ENCODE data around the gene ZNF793. TPM values are rescaled to one million over a fixed set of nuclear protein-coding genes. Genes with fewer than 3 reads are reported as not detected.

Gene ZNF793
- total and polyA plus RNA-seq, 9 of the 15 experiments (the other 6 are each of a cell fraction or from before 2014, with no cell fraction given) = 0.02 to 0.04 (median 0.03) TPM; not detected in 6

DNA sequence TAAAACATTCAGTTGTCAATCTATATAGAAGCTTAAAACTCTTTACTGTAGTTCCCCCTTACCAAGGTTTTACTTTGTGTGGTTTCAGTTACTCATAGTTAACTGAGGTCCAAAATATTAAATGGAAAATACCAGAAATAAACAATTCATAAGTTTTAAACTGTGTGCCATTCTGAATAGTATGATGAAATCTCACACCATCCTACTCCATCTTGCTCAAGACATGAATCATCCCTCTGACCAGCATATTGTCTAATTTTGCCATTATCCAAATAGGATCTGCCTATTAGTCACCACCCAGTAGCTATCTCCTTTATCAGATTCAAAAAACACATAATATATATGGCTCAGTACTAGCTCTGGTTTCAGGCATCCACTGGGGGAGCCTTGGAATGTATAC, 65.5 kb downstream of the ZNF793 start:
- in situ Hi-C loops (cut with MboI) = loop anchor here (5.0 kb wide), 1 partner anchor 50 kb away; no protein-coding TSS in a partner anchor
- ChIA-PET POLR2A (no interaction called here), CTCF (ENCODE audit: low intra/inter-chr PET ratio) (no interaction called here)
- no TSS peak for BruUV-seq (replicated peaks)
- Histone ChIP-seq H3K27ac (ENCODE audit: extremely low read depth, low read depth, low read length) (no peak overlapping the region), H3K4me2 (ENCODE audit: insufficient read depth, low read length) (no peak overlapping the region), H3K36me3 (ENCODE audit: control insufficient read depth, insufficient read depth, low read length) (no peaks in the 10 kb centered on the region), H3K9ac (ENCODE audit: insufficient read depth in 1 of 2, low read depth in 2 of 2, low read length in 2 of 2) (no peak overlapping the region), H3K4me1 (replicated peaks in 1 of 2; ENCODE audit: control insufficient read depth in 2 of 2, insufficient read depth in 2 of 2, low read length in 2 of 2) (no peaks in the 10 kb centered on the region), H3K9me3 (replicated peaks; ENCODE audit: control insufficient read depth, insufficient read depth, low read depth, low read length) (peaks cover 6% of the 10 kb centered on the region), H3K27me3 (ENCODE audit: control insufficient read depth in 2 of 2, insufficient read depth in 2 of 2, low read length in 2 of 2) (no peaks in the 10 kb centered on the region), H2AFZ (ENCODE audit: low read depth, low read length) (no peak overlapping the region), H3K9me1 (ENCODE audit: control insufficient read depth, insufficient read depth, low read length) (no peaks in the 10 kb centered on the region), H3K79me2 (ENCODE audit: control insufficient read depth, insufficient read depth, low read length) (no peaks in the 10 kb centered on the region), H4K20me1 (replicated peaks; ENCODE audit: control insufficient read depth, insufficient read depth, low read length) (no peaks in the 10 kb centered on the region), H3K4me3 (no peak overlapping the region)
- TF ChIP-seq, protein P1, sequence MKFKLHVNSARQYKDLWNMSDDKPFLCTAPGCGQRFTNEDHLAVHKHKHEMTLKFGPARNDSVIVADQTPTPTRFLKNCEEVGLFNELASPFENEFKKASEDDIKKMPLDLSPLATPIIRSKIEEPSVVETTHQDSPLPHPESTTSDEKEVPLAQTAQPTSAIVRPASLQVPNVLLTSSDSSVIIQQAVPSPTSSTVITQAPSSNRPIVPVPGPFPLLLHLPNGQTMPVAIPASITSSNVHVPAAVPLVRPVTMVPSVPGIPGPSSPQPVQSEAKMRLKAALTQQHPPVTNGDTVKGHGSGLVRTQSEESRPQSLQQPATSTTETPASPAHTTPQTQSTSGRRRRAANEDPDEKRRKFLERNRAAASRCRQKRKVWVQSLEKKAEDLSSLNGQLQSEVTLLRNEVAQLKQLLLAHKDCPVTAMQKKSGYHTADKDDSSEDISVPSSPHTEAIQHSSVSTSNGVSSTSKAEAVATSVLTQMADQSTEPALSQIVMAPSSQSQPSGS (CRISPR knock-in tag; IDR thresholded peaks at IDR 0.05) = no peak
- TF ChIP-seq ZNF23 (CRISPR knock-in tag; IDR thresholded peaks at IDR 0.05) (no peak), NCOA6 (IDR thresholded peaks at IDR 0.05) (no peak), RBM14 (IDR thresholded peaks at IDR 0.05; ENCODE audit: borderline replicate concordance, insufficient read depth, low read depth, low read length) (no peak), ZBED1 (IDR thresholded peaks at IDR 0.05) (no peak), MED1 (CRISPR knock-in tag; IDR thresholded peaks at IDR 0.05; ENCODE audit: borderline replicate concordance) (no peak), TRIM24 (IDR thresholded peaks at IDR 0.05) (no peak)
- TF ChIP-seq, protein P2, sequence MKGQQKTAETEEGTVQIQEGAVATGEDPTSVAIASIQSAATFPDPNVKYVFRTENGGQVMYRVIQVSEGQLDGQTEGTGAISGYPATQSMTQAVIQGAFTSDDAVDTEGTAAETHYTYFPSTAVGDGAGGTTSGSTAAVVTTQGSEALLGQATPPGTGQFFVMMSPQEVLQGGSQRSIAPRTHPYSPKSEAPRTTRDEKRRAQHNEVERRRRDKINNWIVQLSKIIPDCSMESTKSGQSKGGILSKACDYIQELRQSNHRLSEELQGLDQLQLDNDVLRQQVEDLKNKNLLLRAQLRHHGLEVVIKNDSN (CRISPR knock-in tag; IDR thresholded peaks at IDR 0.05) = no peak
- FAIRE-seq = no peak
- intact Hi-C loops (cut with micrococcal nuclease) = no loop called here
- no peak for DNase-seq (ENCODE audit: extremely low read depth in 1 of 4, low spot score in 3 of 4)
- ATAC-seq = no peak

All from K562 (cell line).